Tibial nerve (tissue), 3 donors: ENCODE measurements around the gene UBE4A.

Experiments
- POLR2A ChIP-seq, 2 donors: fragments of 450-650 bp; IDR thresholded peaks; one replicate each; pipeline ENCODE4 v1.6.1; 2017; ENCODE audit warnings: antibody characterized with exemption in 2 of 2, mild to moderate bottlenecking in 2 of 2, moderate library complexity in 2 of 2
- TF ChIP-seq, protein P1 (sequence below), 5 experiments: fragments of 200-600 bp in 3 of 5; fragments of 450-650 bp in 2 of 5; sonication (generic) in 3 of 5; IDR thresholded peaks; one replicate each; pipeline ENCODE4 v1.5.1; 2016 to 2019; ENCODE audit warnings: antibody characterized with exemption in 5 of 5, mild to moderate bottlenecking in 3 of 5, moderate library complexity in 2 of 5

DNA sequence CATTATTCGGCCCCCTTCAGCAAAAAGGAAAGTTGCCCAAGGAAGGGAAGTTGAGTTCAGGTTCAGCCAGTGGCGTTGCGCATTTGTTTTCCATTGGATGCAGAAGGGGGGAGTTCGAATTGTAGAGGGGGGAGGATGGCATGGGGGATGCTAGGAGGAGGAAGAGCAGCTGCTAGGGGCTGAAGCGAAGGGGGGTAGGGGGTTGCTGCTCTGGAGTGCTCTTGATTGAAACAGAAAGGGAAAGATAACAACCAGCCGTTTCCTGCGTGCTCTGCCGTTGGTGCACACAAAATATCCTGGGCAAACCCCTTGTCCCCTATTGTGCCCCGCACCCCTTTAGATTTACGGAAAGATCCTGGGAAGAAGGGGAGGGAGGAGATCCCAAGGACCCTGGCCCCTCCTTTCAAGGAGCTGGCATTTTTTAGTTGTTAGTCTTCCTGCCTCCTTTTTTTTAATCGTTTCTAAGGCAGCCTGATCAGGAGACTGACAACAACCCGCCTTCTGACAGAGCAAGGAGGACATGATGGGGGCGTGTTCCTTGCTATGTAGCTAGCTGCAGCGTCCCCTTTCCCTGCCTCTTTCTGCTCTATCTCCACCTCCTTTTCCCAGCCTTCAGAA lies 79.0 kb downstream of the UBE4A start:
- TF ChIP-seq, protein P1, sequence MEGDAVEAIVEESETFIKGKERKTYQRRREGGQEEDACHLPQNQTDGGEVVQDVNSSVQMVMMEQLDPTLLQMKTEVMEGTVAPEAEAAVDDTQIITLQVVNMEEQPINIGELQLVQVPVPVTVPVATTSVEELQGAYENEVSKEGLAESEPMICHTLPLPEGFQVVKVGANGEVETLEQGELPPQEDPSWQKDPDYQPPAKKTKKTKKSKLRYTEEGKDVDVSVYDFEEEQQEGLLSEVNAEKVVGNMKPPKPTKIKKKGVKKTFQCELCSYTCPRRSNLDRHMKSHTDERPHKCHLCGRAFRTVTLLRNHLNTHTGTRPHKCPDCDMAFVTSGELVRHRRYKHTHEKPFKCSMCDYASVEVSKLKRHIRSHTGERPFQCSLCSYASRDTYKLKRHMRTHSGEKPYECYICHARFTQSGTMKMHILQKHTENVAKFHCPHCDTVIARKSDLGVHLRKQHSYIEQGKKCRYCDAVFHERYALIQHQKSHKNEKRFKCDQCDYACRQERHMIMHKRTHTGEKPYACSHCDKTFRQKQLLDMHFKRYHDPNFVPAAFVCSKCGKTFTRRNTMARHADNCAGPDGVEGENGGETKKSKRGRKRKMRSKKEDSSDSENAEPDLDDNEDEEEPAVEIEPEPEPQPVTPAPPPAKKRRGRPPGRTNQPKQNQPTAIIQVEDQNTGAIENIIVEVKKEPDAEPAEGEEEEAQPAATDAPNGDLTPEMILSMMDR (IDR thresholded peaks at IDR 0.05): no peak
- TF ChIP-seq POLR2A (IDR thresholded peaks at IDR 0.05): no peak
